Stimulated activated naive B cell treated with anti-CD40 and anti-IgM and Interleukin-4, amounts not matched to agents 10 μg/mL and 1 μg/mL and 100 μg/mL, for 72 hours (primary cell): ENCODE results near the gene PDE6C.

Source experiments
- ATAC-seq, 2 donors: fragments of 150-1000 bp; cut with Tn5 transposase; replicated peaks; 2 replicates each; pipeline ENCODE4 v1.10.0; 2021; ENCODE audit warnings: moderate library complexity in 1 of 2
- DNase-seq: peaks from one replicate; pipeline ENCODE4 v3.0.0; 2021
- H3K27ac Mint-ChIP-seq: one replicate; pipeline ENCODE4 v1.8.0; 2022; ENCODE audit warnings: mild to moderate bottlenecking, mixed read lengths
- H3K27me3 Mint-ChIP-seq, 2 donors: one replicate each; pipeline ENCODE4 v1.8.0; 2022; ENCODE audit warnings: mixed read lengths in 2 of 2
- H3K36me3 Mint-ChIP-seq, 2 donors: one replicate each; pipeline ENCODE4 v1.8.0; 2022; ENCODE audit warnings: mixed read lengths in 2 of 2, mild to moderate bottlenecking in 1 of 2
- H3K4me1 Mint-ChIP-seq, 2 donors: one replicate each; pipeline ENCODE4 v1.8.0; 2022; ENCODE audit warnings: mixed read lengths in 2 of 2, mild to moderate bottlenecking in 1 of 2
- H3K4me3 Mint-ChIP-seq, 2 donors: one replicate each; pipeline ENCODE4 v1.8.0; 2022; ENCODE audit warnings: mild to moderate bottlenecking in 2 of 2, mixed read lengths in 2 of 2, moderate library complexity in 1 of 2
- H3K9me3 Mint-ChIP-seq, 2 donors: one replicate each; pipeline ENCODE4 v1.8.0; 2022; ENCODE audit warnings: mixed read lengths in 2 of 2, mild to moderate bottlenecking in 1 of 2

Gene PDE6C

DNA sequence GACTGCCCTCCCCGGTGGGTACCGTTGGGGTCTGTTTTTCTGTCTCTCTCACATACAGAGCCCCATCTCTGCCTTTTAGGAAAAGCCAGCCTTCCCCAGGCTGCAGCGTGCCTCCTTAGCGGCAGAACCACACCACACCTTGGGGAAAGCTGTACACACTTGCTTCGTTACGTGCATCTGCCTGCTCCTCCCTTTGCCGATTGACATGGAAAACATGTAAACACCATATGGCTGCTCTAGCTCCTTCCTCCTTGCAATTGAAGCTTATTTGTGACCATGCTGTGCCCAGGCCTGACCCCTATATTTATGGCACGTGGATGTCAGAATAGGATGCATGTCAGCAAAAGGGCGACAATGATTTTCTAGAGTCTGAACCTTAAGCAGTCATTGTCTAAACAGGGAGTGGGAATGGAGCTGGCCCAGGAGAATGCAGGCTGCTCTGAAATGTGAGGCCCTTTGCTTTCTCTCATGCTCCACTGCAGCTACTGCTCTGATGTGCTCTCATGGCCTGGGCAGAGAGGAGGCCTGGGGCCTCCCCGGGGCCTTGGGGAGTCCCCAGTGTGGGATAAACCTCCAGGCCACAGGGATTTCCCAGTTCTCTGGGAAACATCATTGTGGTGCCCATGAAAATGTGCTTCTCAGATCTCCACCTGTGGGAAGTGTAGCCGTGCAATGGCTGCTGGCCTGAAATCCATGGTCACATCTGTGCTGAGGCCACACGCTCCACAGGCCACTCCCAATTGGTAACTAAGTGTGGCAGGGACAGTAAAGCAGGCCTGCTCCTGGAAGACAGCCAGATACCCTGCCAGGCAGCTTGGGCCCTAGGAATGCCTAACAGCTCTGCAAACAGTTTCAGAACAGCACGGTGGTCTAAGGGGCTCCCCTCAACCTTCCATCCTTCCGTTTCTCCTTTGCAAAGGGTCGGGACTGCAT is 18.6 kb downstream of the PDE6C start:
- Mint-ChIP-seq H3K9me3 (no peaks in the 10 kb centered on the region), H3K36me3 (no peaks in the 10 kb centered on the region), H3K27me3 (peaks cover 22 to 29% of the 10 kb centered on the region in 2 donors), H3K27ac (no peak overlapping the region), H3K4me3 (no peak overlapping the region), H3K4me1 (no peaks in the 10 kb centered on the region)
- DNase-seq (no peak), ATAC-seq (no peak)

DNA sequence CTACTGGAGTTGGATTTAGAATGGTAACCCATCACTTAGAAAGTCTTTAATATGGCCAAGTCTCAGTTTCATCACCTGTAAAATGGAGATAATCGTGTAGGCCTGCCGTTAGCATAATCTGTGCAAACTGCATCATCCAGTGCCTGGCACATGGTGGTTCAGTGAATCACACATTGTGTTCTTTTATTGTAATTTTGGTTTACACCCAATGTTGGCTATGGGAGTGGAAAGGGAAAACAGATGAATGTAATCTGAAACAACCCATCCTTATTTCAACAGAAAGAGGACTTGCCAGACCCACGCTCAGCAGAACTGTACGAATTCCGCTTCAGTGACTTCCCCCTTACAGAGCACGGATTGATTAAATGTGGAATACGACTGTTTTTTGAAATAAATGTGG is 27.5 kb downstream of the PDE6C start:
- Mint-ChIP-seq H3K27ac (no peak overlapping the region), H3K9me3 (peaks cover 0 to 4% of the 10 kb centered on the region in 2 donors), H3K27me3 (peaks cover 17 to 27% of the 10 kb centered on the region in 2 donors), H3K4me3 (no peak overlapping the region), H3K4me1 (no peaks in the 10 kb centered on the region), H3K36me3 (no peaks in the 10 kb centered on the region)
- ATAC-seq (no peak), DNase-seq (no peak)

DNA sequence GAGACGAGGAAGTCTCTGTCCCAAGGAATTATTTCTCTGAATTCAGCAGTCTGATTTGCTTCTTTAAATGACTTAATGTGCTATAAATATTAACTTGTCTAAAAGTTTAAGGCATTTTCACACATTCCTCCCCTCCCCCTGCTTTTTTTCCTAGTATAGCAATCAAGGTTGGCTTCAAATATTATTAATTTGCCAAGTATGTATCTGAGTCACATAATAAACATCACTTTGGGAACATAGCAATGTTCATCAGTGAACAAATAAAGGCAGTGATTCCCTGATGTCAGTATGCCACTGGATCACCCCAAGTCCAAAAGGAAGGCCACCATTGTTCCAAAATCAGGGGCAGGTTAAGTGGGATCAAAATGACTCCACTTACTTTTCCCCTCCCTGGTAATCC is 40.5 kb downstream of the PDE6C start:
- no peaks in the 10 kb centered on the region for H3K27me3 Mint-ChIP-seq
- H3K4me1 Mint-ChIP-seq: no peaks in the 10 kb centered on the region
- H3K27ac Mint-ChIP-seq: no peak overlapping the region
- H3K9me3 Mint-ChIP-seq: peaks cover 0 to 5% of the 10 kb centered on the region in 2 donors
- H3K4me3 Mint-ChIP-seq: no peak overlapping the region
- H3K36me3 Mint-ChIP-seq: no peaks in the 10 kb centered on the region
- ATAC-seq (no peak), DNase-seq (no peak)

DNA sequence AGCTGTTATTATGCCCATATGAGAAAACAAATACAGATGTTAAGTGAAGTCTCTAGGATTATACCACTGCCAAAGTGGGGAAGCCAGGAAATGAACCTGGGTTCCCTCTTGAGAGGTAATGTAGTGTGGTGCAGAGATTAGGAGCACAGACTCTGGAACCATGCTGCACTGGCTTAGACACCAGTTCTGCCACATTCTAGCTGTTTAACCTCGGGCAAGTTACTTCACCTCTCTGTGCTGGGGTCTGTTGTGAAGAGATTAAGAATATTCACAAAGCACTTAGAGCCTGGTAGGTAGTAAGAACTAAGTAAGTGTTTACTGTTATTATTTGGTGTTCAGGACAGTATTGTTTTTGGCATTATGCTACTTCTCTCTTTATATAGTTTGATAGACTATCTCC is 41.9 kb downstream of the PDE6C start:
- Mint-ChIP-seq H3K9me3 (peaks cover 0 to 5% of the 10 kb centered on the region in 2 donors), H3K4me1 (no peaks in the 10 kb centered on the region), H3K4me3 (no peak overlapping the region), H3K36me3 (peaks cover 0 to under 1% of the 10 kb centered on the region in 2 donors), H3K27ac (no peak overlapping the region), H3K27me3 (no peaks in the 10 kb centered on the region)
- DNase-seq (no peak), ATAC-seq (no peak)

DNA sequence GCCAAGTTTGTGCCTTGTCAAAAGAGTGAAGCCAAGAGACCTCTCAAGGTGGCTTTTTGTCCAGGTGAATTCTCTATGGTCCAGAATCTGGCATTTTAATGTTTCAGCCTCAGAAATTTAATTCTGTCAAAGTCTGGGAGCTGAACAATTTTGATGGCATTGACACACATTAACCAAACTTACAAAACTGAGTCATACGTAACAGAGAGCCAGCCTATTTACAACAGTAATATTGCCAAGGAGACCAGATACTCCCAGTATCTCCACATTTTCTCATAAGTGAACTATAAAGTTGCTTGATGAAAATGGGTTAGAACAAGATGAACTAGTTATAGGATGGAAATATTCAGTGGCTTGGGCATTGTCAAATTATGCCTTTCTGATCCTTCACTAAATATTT is 43.8 kb downstream of the PDE6C start:
- Mint-ChIP-seq H3K27ac (no peak overlapping the region), H3K27me3 (no peaks in the 10 kb centered on the region), H3K4me1 (no peaks in the 10 kb centered on the region), H3K9me3 (peaks cover 0 to 2% of the 10 kb centered on the region in 2 donors), H3K4me3 (no peak overlapping the region), H3K36me3 (peaks cover 15 to 18% of the 10 kb centered on the region in 2 donors)
- no peak for DNase-seq
- no peak for ATAC-seq

DNA sequence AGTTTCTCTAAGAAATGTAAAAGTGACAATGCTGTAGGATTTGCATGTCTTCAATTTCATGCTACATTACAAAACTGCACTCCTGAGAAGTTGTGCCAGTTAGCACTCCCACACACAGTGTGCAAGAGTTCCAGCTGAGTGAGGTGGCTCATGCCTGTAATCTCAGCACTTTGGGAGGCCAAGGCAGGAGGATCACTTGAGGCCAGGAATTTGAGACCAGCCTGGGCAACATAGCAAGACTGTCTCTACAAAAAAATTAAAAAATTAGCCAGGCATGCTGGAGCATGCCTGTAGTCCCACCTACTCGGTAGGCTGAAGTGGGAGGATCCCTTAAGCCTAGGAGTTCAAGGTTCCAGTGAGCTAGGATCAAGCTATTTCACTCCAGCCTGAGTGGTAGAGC is 45.4 kb downstream of the PDE6C start:
- no peaks in the 10 kb centered on the region for H3K9me3 Mint-ChIP-seq
- DNase-seq: no peak
- no peak overlapping the region for H3K4me3 Mint-ChIP-seq
- H3K4me1 Mint-ChIP-seq: no peaks in the 10 kb centered on the region
- no peaks in the 10 kb centered on the region for H3K27me3 Mint-ChIP-seq
- H3K27ac Mint-ChIP-seq: no peak overlapping the region
- no peak for ATAC-seq
- peaks cover 17 to 20% of the 10 kb centered on the region in 2 donors for H3K36me3 Mint-ChIP-seq

DNA sequence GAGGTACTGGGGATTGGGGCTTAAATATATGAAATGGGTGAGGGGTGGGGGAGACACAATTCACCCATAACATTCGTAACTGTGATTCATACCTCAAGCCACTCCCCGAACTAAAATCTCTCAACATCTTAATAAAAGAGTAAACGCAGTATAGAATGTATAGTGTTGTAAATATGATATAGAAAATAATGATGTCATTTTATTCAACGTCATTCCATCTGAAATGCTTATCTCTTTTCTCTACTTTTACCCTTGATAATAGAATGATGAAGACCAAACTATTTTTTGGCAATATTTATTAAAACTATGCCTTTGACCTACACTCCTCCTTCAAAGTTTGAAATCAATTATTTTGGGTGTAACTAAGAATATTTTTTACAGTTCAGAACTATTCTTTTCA is 53.7 kb downstream of the PDE6C start:
- H3K4me1 Mint-ChIP-seq: no peaks in the 10 kb centered on the region
- no peaks in the 10 kb centered on the region for H3K9me3 Mint-ChIP-seq
- H3K4me3 Mint-ChIP-seq: no peak overlapping the region
- DNase-seq (no peak), ATAC-seq (no peak)
- H3K36me3 Mint-ChIP-seq: peaks cover 14 to 29% of the 10 kb centered on the region in 2 donors
- no peak overlapping the region for H3K27ac Mint-ChIP-seq
- no peaks in the 10 kb centered on the region for H3K27me3 Mint-ChIP-seq

DNA sequence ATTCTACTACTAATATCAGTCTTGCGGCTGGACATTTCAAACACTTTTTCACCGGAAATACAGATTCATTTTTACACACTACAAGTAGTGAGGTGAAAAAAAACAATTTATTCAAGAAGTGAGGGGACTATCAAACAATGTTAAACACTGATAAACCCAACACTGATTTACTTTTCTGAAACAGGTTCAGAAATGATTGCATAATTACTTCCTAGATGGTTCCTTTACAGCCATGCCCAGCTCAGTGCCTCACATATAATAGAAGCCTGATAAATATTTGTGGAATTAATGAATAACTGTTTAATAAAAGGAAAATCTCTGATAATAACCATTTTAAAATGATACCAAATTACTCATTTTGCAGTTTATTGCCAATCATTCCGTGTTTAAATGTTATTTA is 55.5 kb downstream of the PDE6C start:
- no peaks in the 10 kb centered on the region for H3K9me3 Mint-ChIP-seq
- peaks cover 12 to 25% of the 10 kb centered on the region in 2 donors for H3K36me3 Mint-ChIP-seq
- no peak overlapping the region for H3K27ac Mint-ChIP-seq
- DNase-seq (no peak), ATAC-seq (no peak)
- H3K4me1 Mint-ChIP-seq: no peaks in the 10 kb centered on the region
- no peaks in the 10 kb centered on the region for H3K27me3 Mint-ChIP-seq
- no peak overlapping the region for H3K4me3 Mint-ChIP-seq

DNA sequence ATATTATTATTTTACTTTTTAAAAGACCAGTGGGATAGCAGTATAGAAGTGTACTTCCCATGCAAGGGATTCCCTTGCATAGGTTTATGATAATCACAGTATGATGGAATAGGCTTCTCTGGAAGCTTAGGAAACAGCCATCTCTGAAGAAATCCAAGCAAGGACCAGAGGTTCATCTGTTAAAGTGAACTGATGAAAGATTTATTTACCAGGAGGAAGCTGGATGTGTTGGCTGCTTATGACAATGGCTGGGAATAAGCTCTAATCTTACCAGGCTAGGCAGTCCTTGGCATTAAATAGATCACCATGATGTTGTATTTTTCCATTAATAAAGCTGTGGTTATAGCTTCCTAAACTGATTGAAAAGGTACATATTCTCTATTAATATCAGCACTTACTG is 58.0 kb downstream of the PDE6C start:
- no peak overlapping the region for H3K4me3 Mint-ChIP-seq
- no peaks in the 10 kb centered on the region for H3K9me3 Mint-ChIP-seq
- no peak for DNase-seq
- H3K27ac Mint-ChIP-seq: no peak overlapping the region
- peaks cover 14 to 40% of the 10 kb centered on the region in 2 donors for H3K36me3 Mint-ChIP-seq
- ATAC-seq: no peak
- no peaks in the 10 kb centered on the region for H3K4me1 Mint-ChIP-seq
- no peaks in the 10 kb centered on the region for H3K27me3 Mint-ChIP-seq

DNA sequence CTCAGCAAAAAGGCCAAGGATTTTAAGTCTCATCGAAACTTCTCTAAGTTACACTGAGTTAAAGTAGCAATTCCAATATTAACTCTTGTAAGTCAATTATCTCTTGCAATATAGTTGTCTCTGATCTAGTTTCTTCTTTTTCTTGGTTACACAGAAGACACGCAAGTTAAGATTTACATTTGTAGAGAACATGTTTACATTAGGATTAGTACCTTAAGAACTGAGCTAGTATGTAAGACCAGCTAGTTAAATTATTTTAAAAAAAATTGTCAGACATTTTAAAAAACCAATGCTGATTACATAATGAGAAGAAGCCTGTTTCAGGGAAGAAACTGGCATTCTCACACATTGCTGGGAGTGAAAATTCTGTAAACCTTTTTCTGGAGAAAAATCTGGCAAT is 58.7 kb downstream of the PDE6C start:
- Mint-ChIP-seq H3K36me3 (peaks cover 14 to 40% of the 10 kb centered on the region in 2 donors), H3K27me3 (no peaks in the 10 kb centered on the region), H3K4me1 (no peaks in the 10 kb centered on the region), H3K9me3 (no peaks in the 10 kb centered on the region), H3K27ac (no peak overlapping the region), H3K4me3 (no peak overlapping the region)
- no peak for ATAC-seq
- no peak for DNase-seq

DNA sequence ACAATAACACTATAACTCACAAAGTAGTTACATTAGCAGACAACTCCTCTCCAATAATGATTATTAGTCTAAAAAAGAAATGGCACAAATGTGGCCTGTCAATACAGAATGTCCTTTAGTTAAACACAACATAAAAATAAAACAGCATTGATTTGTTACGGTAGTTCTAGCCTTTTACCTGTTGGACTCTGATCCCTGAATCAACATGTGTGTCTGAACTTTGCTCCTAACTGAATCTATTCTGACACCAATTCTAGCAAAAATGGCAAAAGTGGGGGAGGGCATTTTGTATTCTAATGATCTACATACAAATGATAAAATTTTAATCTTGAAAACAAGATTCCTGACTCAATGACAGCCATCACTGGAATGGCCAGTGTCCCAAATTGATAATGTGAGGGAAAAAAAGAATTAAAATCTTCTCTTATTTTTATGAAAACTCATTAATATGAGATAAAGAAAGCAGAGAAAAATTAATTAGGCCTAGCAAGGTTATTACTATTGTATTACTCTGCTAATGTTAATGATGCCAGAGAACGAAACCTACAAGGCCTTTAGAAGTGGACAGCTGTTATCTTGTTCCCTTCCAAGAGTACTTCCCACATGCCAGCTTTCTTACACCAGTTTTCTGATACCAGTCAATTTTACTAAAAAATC is 59.8 kb downstream of the PDE6C start:
- H3K27ac Mint-ChIP-seq: no peak overlapping the region
- no peak overlapping the region for H3K4me3 Mint-ChIP-seq
- peaks cover 15 to 40% of the 10 kb centered on the region in 2 donors for H3K36me3 Mint-ChIP-seq
- ATAC-seq (no peak), DNase-seq (no peak)
- no peaks in the 10 kb centered on the region for H3K27me3 Mint-ChIP-seq
- no peaks in the 10 kb centered on the region for H3K4me1 Mint-ChIP-seq
- no peaks in the 10 kb centered on the region for H3K9me3 Mint-ChIP-seq

DNA sequence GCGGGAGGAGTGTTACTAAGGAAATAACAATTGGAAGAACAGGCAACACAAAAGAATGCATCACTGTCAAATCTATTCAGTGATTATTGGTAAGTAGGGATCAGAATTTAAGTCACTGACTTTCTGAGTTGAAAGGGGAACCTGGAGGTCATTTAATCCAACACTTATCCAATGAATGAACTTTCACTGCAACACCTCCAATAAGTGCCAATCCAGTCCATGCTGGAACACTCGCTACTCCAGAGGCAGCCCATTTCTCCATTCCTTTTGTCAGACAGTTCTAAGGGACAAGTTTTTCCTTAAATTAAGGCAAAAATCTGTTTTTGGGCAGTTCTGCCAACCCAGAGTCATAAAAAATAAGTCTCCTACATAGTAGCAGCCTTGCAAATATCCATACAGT is 60.6 kb downstream of the PDE6C start:
- Mint-ChIP-seq H3K9me3 (no peaks in the 10 kb centered on the region), H3K36me3 (peaks cover 18 to 43% of the 10 kb centered on the region in 2 donors), H3K4me1 (no peaks in the 10 kb centered on the region), H3K4me3 (no peak overlapping the region), H3K27me3 (no peaks in the 10 kb centered on the region), H3K27ac (no peak overlapping the region)
- ATAC-seq: no peak
- no peak for DNase-seq

DNA sequence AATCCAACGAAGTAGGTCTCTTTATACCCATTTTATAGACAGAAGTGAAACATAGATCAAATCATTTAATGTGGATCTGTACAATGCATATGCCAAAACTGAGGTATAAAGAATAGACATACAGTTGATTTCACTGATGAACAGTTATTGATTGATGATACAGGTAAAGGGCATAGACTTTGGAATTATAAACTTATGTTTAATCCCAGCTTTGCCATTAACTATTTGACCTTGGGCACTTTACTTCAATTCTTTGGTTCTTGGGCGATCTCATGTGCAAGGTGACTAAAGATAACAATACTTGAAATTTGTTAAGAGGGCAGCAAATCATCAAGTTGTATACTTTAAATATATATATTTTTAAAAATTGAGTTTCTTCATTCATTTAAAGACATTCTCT is 61.5 kb downstream of the PDE6C start:
- Mint-ChIP-seq H3K36me3 (peaks cover 14 to 46% of the 10 kb centered on the region in 2 donors), H3K9me3 (no peaks in the 10 kb centered on the region), H3K4me1 (no peaks in the 10 kb centered on the region), H3K4me3 (no peak overlapping the region), H3K27ac (no peak overlapping the region), H3K27me3 (no peaks in the 10 kb centered on the region)
- DNase-seq (no peak), ATAC-seq (no peak)

DNA sequence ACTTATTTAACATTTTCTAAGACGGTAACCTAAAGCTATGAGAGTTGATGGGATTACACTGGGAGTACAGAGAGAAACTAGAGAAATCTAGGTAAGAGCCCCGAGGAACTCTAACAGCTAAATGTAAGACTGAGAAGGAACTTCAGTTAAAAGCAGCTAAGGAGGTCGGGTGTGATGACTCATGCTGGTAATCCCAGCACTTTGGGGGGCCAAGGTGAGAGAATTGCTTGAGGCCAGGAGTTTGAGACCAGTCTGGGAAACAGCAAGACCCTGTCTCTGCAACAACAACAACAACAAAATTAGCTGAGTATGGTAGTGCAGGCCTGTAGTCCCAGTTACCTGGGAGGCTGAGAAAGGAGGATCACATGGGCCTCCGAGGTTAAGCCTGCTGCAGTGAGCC is 66.0 kb downstream of the PDE6C start:
- no peaks in the 10 kb centered on the region for H3K9me3 Mint-ChIP-seq
- peaks cover 13 to 35% of the 10 kb centered on the region in 2 donors for H3K36me3 Mint-ChIP-seq
- no peak for ATAC-seq
- H3K27me3 Mint-ChIP-seq: no peaks in the 10 kb centered on the region
- no peaks in the 10 kb centered on the region for H3K4me1 Mint-ChIP-seq
- DNase-seq: no peak
- no peak overlapping the region for H3K27ac Mint-ChIP-seq
- H3K4me3 Mint-ChIP-seq: no peak overlapping the region
